Testis (tissue), 3 donors: ENCODE measurements around the gene BARHL1. TPM values are rescaled to one million over a fixed set of nuclear protein-coding genes. Genes with fewer than 3 reads are reported as not detected.

Experiments
- DNase-seq: peaks from one replicate; pipeline ENCODE4 v3.0.0-alpha.2; 2019
- H3K27ac ChIP-seq, 2 donors: fragments of 200-600 bp; sonication (generic); one replicate each; pipeline ENCODE4 v1.5.1; 2019
- H3K27me3 ChIP-seq: fragments of 200-600 bp; sonication (generic); one replicate; pipeline ENCODE4 v1.5.1; 2019
- H3K36me3 ChIP-seq: fragments of 200-600 bp; sonication (generic); one replicate; pipeline ENCODE4 v1.5.1; 2017; ENCODE audit warnings: low read depth; ENCODE audit errors: missing control alignments
- H3K4me1 ChIP-seq: fragments of 200-600 bp; sonication (generic); one replicate; pipeline ENCODE4 v1.5.1; 2019
- H3K4me3 ChIP-seq, 2 donors: fragments of 200-600 bp; sonication (generic); one replicate each; pipeline ENCODE4 v1.5.1; 2017 to 2019
- H3K9me3 ChIP-seq: fragments of 200-600 bp; sonication (generic); one replicate; pipeline ENCODE4 v1.5.1; 2017
- POLR2A ChIP-seq: fragments of 450-650 bp; IDR thresholded peaks from one replicate; pipeline ENCODE4 v1.6.1; 2017; ENCODE audit warnings: antibody characterized with exemption, mild to moderate bottlenecking, moderate library complexity
- WGBS, 2 donors: methylation state at CpG; one replicate each; pipeline ENCODE4 v1.1.5; 2018; 5-methylcytosine and 5-hydroxymethylcytosine counted together
- intact Hi-C: fragments of 100-400 bp; cut with DNase I; formaldehyde crosslinking; loops from one replicate; pipeline ENCODE4 v1.15.1; 2023; ENCODE audit warnings: low total_unique reads
- polyA plus RNA-seq: library from polyadenylated mRNA; stranded (reverse); fragments of 350-450 nt; fragmentation: Illumina TruSeq; extraction: RNeasy Lipid Tissue Mini Kit (QIAGEN cat#74804); gene quantifications from one replicate; pipeline ENCODE4 v1.2.3, GENCODE V29; 2014; ENCODE audit warnings: low read depth, low replicate concordance; ENCODE audit not compliant: insufficient read depth
- total RNA-seq, 2 donors: library from RNA; depleted of rRNA; stranded (reverse); fragments of >200 nt; gene quantifications; one replicate each; pipeline ENCODE4 v1.2.3, GENCODE V29; 2016
- TF ChIP-seq, protein P1 (sequence below), 3 experiments: fragments of 450-650 bp in 2 of 3; fragments of 200-600 bp in 1 of 3; sonication (generic) in 1 of 3; IDR thresholded peaks; one replicate each; pipeline ENCODE4 v1.5.1; 2016 to 2019; ENCODE audit warnings: antibody characterized with exemption in 3 of 3, mild to moderate bottlenecking in 2 of 3, moderate library complexity in 1 of 3

Gene BARHL1
- total and polyA plus RNA-seq, 3 donors from 2014 or later, result 0.13 to 0.31 TPM; not detected in 1

DNA sequence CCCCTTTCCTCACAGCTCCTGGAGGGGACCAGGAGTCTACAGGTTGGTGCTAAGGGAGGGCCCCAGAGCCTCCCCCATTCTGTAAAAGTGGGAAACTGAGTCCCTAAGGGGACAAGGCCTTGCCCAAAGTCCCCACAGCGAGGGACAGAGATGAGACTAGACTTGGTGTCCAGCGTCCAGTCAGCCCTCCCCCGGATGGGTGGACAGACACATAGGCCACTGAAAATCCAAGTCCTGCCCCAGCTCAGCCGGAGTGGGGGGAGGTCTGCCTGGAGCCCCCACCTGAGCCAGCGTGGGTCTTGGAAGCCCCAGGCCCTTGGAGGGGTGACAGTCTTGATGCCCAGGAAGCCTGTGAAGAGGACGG lies 5.2 kb downstream of the BARHL1 start:
- TF ChIP-seq, protein P1, sequence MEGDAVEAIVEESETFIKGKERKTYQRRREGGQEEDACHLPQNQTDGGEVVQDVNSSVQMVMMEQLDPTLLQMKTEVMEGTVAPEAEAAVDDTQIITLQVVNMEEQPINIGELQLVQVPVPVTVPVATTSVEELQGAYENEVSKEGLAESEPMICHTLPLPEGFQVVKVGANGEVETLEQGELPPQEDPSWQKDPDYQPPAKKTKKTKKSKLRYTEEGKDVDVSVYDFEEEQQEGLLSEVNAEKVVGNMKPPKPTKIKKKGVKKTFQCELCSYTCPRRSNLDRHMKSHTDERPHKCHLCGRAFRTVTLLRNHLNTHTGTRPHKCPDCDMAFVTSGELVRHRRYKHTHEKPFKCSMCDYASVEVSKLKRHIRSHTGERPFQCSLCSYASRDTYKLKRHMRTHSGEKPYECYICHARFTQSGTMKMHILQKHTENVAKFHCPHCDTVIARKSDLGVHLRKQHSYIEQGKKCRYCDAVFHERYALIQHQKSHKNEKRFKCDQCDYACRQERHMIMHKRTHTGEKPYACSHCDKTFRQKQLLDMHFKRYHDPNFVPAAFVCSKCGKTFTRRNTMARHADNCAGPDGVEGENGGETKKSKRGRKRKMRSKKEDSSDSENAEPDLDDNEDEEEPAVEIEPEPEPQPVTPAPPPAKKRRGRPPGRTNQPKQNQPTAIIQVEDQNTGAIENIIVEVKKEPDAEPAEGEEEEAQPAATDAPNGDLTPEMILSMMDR (IDR thresholded peaks at IDR 0.05), result no peak
- TF ChIP-seq POLR2A, result no peak
- Histone ChIP-seq H3K36me3 (no peaks in the 10 kb centered on the region), H3K9me3 (no peaks in the 10 kb centered on the region), H3K4me1 (peaks cover 14% of the 10 kb centered on the region), H3K27me3 (peaks cover 5% of the 10 kb centered on the region), H3K4me3 (no peak overlapping the region), H3K27ac (no peak overlapping the region)
- WGBS, 2 donors, result 32% methylated on average over 6 of the region's 6 CpGs; no CpG with 5 or more reads in 1 of the 2 donors
- no peak for DNase-seq
- intact Hi-C loops, result no loop called here

DNA sequence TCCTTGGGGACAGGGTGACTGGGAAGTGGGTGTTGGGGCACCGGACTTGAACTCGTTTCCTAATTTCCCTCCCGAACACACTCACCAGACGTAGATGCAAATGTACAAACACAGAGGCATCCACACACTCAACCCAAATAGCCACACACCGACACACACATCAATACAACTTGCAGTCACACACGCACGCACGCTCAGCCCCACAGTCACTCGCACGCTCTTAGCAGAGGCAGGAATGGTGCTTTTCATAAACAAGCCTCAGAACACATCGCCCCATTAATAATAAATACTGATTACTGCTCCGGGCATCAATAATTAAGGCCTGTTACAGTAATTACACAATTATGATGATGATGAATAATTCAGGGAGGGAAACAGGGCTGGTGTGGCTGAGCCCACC lies 5.7 kb downstream of the BARHL1 start:
- H3K27ac ChIP-seq, result no peak overlapping the region
- WGBS, 2 donors, result 51 to 58% methylated on average over 8 to 12 of the region's 12 CpGs
- intact Hi-C loops, result no loop called here

GRCh38 chr9:132588501-132589147 lies 6.2 kb downstream of the BARHL1 start:
- 4 to 28% methylated on average over 9 to 28 of the region's 28 CpGs for WGBS, 2 donors
- Histone ChIP-seq H3K4me3 (no peak overlapping the region), H3K36me3 (no peaks in the 10 kb centered on the region), H3K27me3 (peaks cover 5% of the 10 kb centered on the region), H3K27ac (no peak overlapping the region), H3K9me3 (no peaks in the 10 kb centered on the region), H3K4me1 (peaks cover 14% of the 10 kb centered on the region)
- DNase-seq, result no peak
- TF ChIP-seq, protein P1 (IDR thresholded peaks at IDR 0.05), result no peak
- no peak for TF ChIP-seq POLR2A
- intact Hi-C loops, result no loop called here

More for the DNA sequence above, 5.7 kb downstream of the BARHL1 start:
- H3K4me3 ChIP-seq, result no peak overlapping the region
- DNase-seq, result no peak
- H3K4me1 ChIP-seq, result peaks cover 14% of the 10 kb centered on the region
- TF ChIP-seq, protein P1 (IDR thresholded peaks at IDR 0.05), result no peak
- no peak for TF ChIP-seq POLR2A
- peaks cover 5% of the 10 kb centered on the region for H3K27me3 ChIP-seq
- no peaks in the 10 kb centered on the region for H3K36me3 ChIP-seq
- H3K9me3 ChIP-seq, result no peaks in the 10 kb centered on the region

GRCh38 chr9:132589148-132590036 lies 7.0 kb downstream of the BARHL1 start:
- H3K36me3 ChIP-seq, result no peaks in the 10 kb centered on the region
- H3K4me1 ChIP-seq, result peaks cover 14% of the 10 kb centered on the region
- WGBS, 2 donors, result 7% methylated on average over 61 of the region's 83 CpGs; no CpG with 5 or more reads in 1 of the 2 donors
- intact Hi-C loops, result no loop called here
- no peak overlapping the region for H3K27ac ChIP-seq
- peaks cover 5% of the 10 kb centered on the region for H3K27me3 ChIP-seq
- DNase-seq, result no peak
- no peaks in the 10 kb centered on the region for H3K9me3 ChIP-seq
- TF ChIP-seq, protein P1 (IDR thresholded peaks at IDR 0.05), result no peak
- TF ChIP-seq POLR2A, result no peak
- peak overlapping the region in 1 of 2 donors; percentile 13 for H3K4me3 ChIP-seq
